ENCODE measurements around the gene RNF175.
A peak's percentile ranks its signal among the peaks of the same experiment; 100 is the strongest.
"Not testable (repeated sequence)": the region's sequence is repeated elsewhere in the genome, so short reads cannot be mapped to it uniquely, and the experiment has no call there.

RNF175 gene

GRCh38 chr4:153679486-153679885, 80.3 kb downstream of the RNF175 start:
- peaks cover 15 to 29% of the 10 kb centered on the region in 2 experiments for H3K4me1 ChIP-seq (ENCODE audit: control insufficient read depth in 1 of 2, insufficient read depth in 1 of 2, low read depth in 1 of 2, low read length in 1 of 2)
- H3K36me3 ChIP-seq, result no peaks in the 10 kb centered on the region
- no peak for TF ChIP-seq CTCF (IDR thresholded peaks at IDR 0.05)

GRCh38 chr4:153676984-153677383, 82.8 kb downstream of the RNF175 start:
- Histone ChIP-seq H3K27ac (no peak overlapping the region), H3K36me3 (no peaks in the 10 kb centered on the region), H3K4me3 (ENCODE audit: low read depth in 1 of 2, low read length in 1 of 2) (no peak overlapping the region), H3K4me1 (ENCODE audit: control insufficient read depth in 1 of 2, insufficient read depth in 1 of 2, low read depth in 1 of 2, low read length in 1 of 2) (peaks cover 6 to 14% of the 10 kb centered on the region in 2 experiments), H3K9me3 (no peaks in the 10 kb centered on the region), H3K27me3 (no peaks in the 10 kb centered on the region)
- no peak for TF ChIP-seq CTCF (IDR thresholded peaks at IDR 0.05)

More at GRCh38 chr4:153679486-153679885, 80.3 kb downstream of the RNF175 start:
- no peak overlapping the region for H3K4me3 ChIP-seq (ENCODE audit: low read depth in 1 of 2, low read length in 1 of 2)
- no peaks in the 10 kb centered on the region for H3K9me3 ChIP-seq
- no peaks in the 10 kb centered on the region for H3K27me3 ChIP-seq
- H3K27ac ChIP-seq, result peak overlapping the region; percentile 76

- Histone ChIP-seq H3K27me3 (no peaks in the 10 kb centered on the region), H3K4me3 (ENCODE audit: low read depth in 1 of 2, low read length in 1 of 2) (no peak overlapping the region), H3K36me3 (no peaks in the 10 kb centered on the region), H3K9me3 (no peaks in the 10 kb centered on the region), H3K27ac (no peak overlapping the region), H3K4me1 (ENCODE audit: control insufficient read depth in 1 of 2, insufficient read depth in 1 of 2, low read depth in 1 of 2, low read length in 1 of 2) (peaks cover 6 to 14% of the 10 kb centered on the region in 2 experiments)
- no peak for TF ChIP-seq CTCF (IDR thresholded peaks at IDR 0.05)
Measured at GRCh38 chr4:153676486-153676885, 83.3 kb downstream of the RNF175 start.

- Histone ChIP-seq H3K4me3 (ENCODE audit: low read depth in 1 of 2, low read length in 1 of 2) (no peak overlapping the region), H3K27me3 (no peaks in the 10 kb centered on the region), H3K4me1 (ENCODE audit: control insufficient read depth in 1 of 2, insufficient read depth in 1 of 2, low read depth in 1 of 2, low read length in 1 of 2) (peaks cover 0 to 14% of the 10 kb centered on the region in 2 experiments), H3K36me3 (no peaks in the 10 kb centered on the region), H3K27ac (no peak overlapping the region), H3K9me3 (no peaks in the 10 kb centered on the region)
- TF ChIP-seq CTCF (IDR thresholded peaks at IDR 0.05), result no peak
Measured at GRCh38 chr4:153669838-153670237, 90.0 kb downstream of the RNF175 start.

GRCh38 chr4:153668647-153669046, 91.2 kb downstream of the RNF175 start:
- H3K27ac ChIP-seq, result no peak overlapping the region
- peaks cover 0 to 18% of the 10 kb centered on the region in 2 experiments for H3K4me1 ChIP-seq (ENCODE audit: control insufficient read depth in 1 of 2, insufficient read depth in 1 of 2, low read depth in 1 of 2, low read length in 1 of 2)
- no peak for TF ChIP-seq CTCF (IDR thresholded peaks at IDR 0.05)
- no peaks in the 10 kb centered on the region for H3K36me3 ChIP-seq
- H3K9me3 ChIP-seq, result no peaks in the 10 kb centered on the region
- no peaks in the 10 kb centered on the region for H3K27me3 ChIP-seq
- H3K4me3 ChIP-seq (ENCODE audit: low read depth in 1 of 2, low read length in 1 of 2), result no peak overlapping the region

GRCh38 chr4:153666505-153666904, 93.3 kb downstream of the RNF175 start:
- H3K9me3 ChIP-seq; H3K4me3 ChIP-seq (ENCODE audit: low read depth in 1 of 2, low read length in 1 of 2); H3K27me3 ChIP-seq; H3K36me3 ChIP-seq: not testable (repeated sequence)
- H3K27ac ChIP-seq, result peak overlapping the region; percentile 65
- H3K4me1 ChIP-seq (ENCODE audit: control insufficient read depth in 1 of 2, insufficient read depth in 1 of 2, low read depth in 1 of 2, low read length in 1 of 2), result peaks cover 12 to 39% of the 10 kb centered on the region in 2 experiments
